CD4-positive, alpha-beta T cell treated with Interleukin-4 for 1 hour (primary cell): Measurements from ENCODE around the gene ANKRD18B.
A peak's percentile ranks its signal among the peaks of the same experiment; 100 is the strongest.
"Not testable (repeated sequence)": the region's sequence is repeated elsewhere in the genome, so short reads cannot be mapped to it uniquely, and the experiment has no call there.

Experiments used
- DNase-seq, 2 donors: peaks; one replicate each; pipeline ENCODE4 v3.0.0-alpha.2; 2020 to 2022

Gene ANKRD18B

DNA sequence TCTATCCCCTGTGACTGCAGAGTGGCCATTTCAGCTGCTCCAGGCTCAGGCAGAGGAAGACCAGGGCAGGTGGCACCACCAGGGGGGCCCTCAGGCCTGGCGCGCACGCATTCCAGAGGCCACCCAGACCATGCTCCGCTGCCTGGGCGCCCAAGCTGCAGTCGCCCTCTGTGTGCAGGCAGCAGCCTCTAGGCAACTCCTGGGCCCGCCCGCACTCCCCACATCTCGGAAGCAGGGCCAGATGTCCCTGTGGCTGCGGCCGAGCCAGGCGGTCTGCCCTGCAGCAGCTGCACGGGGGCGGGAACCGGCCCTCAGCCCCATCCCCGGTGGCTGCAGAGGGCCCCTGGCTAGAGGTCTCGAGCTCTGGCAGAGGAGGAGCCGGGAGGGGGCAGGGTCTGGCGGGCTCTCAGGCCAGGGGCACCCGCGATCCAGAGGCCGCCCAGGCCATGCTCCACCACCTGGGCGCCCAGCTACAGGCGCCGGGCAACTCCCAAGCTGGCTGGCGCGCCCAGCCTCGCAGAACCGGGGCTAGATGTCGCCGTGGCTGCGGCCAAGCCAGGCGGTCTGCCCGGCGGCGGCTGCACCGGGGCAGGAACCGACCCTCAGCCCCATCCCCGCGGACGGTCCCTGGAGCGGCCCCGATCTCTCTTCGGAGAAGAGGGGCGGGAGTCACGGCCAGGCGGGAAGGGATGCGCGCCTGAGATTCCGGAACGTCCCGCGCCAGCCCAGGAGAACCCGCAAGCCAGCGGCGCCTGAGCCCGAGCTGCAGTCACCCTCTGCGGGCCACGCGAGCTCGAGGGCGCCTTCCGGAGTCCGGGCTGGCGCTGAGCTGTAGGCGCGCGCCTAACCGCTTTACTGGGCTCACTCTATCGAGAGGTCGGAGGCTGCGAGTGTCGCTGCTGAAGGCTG is at the start of gene ANKRD18B:
ANKRD18B (plus strand) TSS at position 855 of the 909 bp plus-strand sequence. CDS start 239 bp downstream, outside the sequence.
- DNase-seq: peak in 1 of 2 donors; percentile 40

DNA sequence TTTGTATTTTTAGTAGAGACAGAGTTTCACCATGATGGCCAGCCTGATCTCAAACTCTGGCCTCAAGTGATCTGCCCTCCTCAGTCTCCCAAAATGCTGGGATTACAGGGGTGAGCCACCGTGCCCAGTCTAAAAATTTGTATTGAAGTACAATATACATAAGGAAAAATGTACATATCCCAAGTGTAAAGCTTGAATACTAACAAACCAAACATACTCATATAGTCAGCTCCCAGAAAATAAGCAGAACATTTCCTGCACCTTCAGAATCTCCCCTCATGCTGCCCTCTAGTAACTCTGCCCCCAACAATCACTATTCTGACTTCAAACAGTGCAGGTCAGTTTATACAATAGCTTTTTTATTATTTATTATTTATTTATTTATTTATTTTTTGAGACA is 48.7 kb upstream of the ANKRD18B start:
- DNase-seq: no peak

DNA sequence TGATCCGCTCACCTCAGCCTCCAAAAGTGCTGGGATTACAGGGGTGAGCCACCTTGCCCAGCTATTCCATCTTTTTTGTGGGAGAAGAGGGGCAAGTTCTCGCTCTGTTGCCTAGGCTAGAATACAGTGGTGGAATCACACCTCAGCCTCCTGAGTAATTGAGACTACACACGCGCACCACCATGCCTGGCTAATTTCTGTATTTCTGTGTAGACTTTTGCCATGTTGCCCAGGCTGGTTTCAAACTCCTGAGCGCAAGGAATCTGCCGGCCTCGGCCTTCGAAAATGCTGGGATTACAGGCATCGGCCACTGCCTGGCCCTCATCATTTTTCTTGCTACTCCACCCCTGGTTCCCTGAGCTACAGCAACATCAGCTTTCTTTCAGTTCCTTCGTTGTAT is 47.5 kb upstream of the ANKRD18B start:
- DNase-seq: no peak

DNA sequence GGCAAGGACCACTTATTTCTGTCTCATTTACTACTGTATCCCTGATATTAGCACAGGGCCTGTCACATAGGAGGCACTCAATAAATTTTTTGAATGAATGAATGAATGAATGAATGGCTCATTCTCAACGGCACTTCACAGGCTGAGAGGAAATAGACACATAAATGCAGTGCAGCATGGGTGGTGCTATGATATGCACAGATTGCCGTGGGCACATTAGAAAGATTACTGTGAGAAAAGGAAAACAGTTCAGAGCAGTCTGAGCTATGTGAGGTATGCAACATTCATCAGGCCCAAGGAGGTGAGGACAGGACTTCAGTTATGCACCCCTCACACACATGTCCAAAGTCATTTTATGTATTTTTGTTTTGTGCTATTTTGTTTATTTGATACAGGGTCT is 43.9 kb upstream of the ANKRD18B start:
- DNase-seq: no peak

DNA sequence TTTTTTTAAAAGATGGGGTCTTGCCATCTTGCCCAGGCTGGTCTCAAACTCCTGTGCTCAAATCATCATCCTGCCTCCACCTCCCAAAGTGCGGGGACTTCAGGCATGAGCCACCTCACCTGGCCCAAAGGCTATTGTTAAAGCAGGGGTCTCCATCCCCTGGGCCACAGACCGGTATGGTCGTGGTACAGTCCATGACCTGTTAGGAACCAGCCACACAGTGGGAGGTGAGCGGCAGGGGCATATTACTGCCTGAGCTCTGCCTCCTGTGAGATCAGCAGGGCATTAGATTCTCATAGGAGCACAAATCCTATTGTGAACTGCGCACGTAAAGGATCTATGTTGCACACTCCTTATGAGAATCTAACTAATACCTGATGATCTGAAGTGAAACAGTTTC is 43.1 kb upstream of the ANKRD18B start:
- DNase-seq: no peak

DNA sequence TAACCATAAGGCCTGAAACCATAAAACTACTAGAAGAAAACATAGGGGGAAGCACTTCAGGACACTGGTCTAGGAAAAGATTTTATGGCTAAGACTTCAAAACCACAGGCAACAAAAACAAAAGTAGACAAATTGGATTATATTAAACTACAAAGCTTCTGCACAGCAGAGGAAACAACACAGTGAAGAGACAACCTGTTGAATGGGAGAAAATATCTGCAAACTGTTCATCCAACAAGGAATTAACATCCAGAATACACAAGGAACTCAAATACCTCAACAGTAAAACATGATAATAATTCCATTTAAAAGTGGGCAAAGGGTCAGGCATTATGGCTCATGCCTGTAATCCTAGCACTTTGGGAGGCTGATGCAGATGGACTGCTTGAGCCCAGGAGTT is 38.7 kb upstream of the ANKRD18B start:
- DNase-seq: not testable (repeated sequence)

DNA sequence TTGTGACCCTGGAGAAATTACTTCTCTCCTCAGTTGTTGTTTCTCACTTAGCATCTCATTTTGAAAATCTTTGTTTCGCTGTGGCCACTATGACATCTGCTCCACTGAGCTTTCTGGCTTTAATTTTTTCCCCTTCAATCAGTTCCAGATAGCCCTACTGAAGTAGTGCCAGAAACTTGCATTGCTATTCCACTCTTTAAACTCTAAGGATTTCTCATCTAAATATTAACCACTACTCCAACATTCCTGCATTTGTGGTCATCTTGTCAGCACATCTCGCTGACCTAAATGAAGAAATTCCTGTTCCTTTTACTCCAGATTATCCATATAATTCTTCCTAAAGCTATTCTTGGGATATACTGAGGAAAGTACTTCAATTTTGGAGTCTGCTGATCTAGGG is 35.0 kb upstream of the ANKRD18B start:
- no peak for DNase-seq

DNA sequence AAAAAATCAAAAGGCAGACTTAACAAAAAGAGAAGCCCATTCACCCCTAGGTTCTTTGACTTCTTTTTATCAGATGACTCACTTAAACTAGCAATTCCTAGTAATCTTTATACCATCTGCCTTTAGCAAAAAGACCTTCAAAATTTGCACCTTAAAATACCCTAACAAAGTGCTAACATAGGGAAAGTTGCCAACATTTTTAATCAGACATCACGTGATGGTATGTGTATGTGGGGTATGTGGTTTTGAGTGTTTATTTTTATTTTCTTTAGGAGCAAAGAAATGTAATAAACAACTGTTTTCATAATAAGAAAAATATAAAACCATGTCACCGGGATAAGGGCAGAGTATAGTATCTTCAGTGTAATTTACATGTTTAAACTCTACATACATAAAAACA is 30.2 kb upstream of the ANKRD18B start:
- not testable (repeated sequence) for DNase-seq

DNA sequence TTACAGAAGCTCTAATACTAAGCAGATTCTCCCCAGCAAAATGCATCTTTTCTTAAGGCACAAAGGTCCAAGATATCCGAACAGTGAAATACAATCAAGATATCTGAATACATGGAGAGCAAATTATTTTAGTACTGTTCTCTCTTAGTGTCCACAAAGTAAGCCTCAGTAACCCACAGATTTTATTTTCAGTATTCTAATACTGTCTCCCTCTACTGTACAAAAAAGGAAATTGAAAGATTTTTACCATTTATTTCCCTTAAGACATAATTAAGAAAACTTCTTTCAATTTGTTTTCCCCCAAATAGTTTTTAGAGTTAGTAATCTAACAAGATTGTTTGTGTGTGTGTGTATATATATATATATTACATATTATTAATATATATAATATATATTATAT is 25.7 kb upstream of the ANKRD18B start:
- DNase-seq: peak in 1 of 2 donors; percentile 28

DNA sequence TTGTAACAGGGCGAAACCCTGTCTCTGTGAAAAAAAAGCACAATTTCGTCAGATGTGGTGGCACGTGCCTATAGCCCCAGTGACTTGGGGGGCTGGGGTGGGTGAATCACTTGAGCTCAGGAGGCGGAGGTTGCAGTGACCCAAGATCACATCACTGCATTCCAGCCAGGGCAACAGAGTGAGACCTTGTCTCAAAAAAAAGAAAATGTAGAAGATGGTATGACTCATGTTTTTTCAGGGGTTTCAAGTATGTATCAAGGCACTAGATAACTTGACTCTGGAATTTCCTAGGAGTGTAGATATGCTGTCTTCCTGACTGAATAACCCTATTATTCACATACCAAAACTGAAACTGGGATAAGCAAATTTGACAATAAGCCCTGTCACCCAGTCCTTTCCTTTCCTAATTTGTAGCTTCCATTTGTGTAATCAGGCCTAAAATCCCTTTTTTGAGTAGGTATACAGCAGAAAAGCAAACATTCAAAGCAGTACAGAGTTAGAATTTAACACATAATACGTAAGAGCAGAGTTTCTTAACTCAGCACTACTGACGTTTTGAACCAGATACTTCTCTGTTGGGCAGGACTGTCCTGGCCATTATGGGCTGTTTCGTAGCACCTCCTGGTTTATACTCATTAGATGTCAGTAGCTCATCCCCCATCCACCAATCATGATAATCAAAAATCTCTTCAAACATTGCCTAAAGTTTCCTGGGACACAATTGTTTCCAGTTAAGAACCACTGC is 17.3 kb upstream of the ANKRD18B start:
- DNase-seq: no peak

DNA sequence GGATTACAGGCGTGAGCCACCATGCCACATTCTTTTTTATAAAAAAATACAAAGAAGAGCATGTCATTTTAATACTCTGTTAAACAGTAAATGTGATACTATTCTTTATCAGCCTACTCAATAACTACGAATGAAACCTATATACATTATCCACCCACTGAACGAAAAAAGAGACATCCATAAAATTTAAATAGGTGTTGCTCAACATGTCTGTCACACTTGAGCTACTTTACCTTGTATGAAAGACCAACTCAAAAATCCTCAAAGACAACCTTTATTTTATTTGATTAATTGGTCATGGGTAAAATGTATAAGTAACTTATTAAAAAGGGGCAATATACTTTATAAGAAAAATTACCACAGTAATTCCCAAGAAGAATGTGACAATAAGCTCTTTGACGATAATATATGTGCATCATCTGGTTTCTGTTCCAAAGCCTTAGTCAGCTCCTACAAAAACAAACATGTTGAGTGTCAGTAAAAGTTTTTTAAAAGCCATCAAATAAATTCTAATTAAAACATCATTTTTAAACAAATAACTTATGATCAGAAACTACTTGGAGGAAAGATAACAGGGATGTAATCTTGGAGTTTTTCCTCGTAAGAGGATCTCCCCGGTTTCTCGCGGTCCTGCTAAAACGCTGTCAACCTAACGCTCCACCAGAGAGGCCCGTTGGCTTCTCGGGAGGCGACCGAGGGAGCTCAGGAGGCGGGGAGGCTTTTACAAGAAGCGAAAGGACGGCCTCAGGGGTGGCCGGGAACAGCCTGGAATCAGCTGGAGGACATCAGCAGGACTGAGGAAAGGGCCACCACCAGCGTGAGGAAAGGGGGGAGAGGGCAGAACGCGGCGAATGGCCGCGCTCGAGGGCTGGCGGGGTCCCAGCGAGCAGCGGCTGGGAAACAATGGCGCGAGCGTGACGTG is 13.5 kb upstream of the ANKRD18B start:
- DNase-seq: peak in 1 of 2 donors; percentile 36

DNA sequence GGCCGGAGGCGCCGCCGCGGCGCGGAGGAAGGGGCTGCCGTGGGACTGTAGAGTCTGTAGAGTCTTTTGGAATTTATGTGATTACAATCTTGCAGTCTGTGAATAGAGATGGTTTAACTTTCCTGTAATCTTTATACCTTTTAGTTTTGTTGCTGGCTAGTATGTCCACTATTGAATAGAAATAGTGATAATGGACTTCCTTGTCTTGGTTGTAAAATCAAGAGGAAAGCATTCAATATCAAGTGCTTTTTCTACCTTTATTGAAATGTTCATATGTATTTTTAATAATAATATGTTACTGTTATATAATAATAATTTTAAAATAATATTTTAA is 12.9 kb upstream of the ANKRD18B start:
- not testable (repeated sequence) for DNase-seq

DNA sequence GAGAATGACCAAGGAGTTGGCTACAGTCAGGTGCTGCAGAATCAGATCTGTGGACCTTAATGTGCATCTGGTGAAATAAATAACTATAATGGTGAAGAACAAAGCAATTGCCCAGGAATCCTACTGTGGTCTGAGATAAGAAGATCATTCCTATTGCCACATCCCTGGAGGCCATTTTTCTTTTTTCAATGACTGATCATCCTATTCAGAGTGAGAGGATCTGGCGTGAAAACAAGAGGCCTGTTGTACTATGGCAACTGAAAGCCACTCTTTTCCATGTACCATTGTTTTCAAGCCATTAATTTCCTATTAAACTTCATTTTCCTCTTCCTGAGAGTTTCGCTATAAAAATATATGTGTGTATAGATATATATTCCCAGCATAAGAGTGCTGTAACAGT is 11.5 kb upstream of the ANKRD18B start:
- DNase-seq: not testable (repeated sequence)

DNA sequence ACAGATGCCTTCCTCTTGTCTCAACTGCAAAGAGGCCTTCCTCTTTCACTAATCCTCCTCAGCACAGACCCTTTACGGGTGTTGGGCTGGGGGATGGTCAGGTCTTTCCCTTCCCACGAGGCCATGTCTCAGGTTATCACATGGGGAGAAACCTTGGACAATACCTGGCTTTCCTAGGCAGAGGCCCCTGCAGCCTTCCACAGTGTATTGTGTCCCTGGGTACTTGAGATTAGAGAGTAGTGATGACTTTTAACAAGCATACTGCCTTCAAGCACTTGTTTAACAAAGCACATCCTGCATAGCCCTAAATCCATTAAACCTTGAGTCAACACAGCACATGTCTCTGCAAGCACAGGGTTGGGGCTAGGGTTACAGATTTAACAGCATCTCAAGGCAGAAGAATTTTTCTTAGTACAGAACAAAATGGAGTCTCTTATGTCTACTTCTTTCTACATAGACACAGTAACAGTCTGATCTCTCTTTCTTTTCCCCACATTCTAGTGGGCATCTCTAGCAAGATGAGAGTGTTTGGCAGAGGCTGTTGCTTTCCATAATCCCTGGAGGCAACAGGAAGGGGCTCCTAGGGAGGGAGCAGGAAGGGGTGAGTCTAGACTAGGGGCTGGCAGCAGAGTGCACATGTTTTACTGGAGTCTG is 8.6 kb upstream of the ANKRD18B start:
- DNase-seq: not testable (repeated sequence)

DNA sequence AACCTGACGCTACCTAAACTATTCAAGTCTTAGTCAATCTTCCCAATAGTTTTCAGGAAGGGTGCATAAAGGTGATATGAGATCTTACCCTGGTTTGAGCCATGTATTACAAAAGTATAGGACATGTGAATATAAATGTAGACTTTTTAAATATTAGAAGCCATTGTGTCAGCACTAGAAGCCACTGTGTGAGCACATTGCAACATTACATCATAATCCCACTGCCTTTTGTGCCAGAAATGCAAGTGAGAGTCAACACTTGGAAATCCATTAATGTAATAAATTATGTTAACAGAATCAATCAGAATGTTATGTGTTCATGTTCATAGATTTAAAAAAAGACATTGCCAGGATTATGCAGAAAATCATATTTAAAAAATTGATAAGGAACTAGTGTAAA is 7.7 kb upstream of the ANKRD18B start:
- not testable (repeated sequence) for DNase-seq

DNA sequence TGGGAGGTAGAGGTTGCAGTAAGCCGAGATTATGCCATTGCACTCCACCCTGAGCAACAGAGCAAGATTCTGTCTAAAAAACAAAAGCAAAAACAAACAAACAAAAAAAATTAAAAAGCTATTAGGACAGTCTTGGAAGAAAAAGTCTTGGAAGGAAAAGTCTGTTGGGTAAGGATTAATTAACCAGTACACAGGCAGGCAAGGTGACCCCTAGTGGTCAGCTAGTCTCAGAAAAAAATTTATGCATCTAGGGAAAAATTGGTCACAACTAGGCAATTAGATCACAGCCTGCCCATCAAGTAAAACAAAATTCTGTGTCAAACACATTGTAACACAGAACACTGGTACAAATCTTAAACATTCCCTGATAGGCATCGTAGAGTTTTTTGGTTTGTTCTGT is 6.7 kb upstream of the ANKRD18B start:
- DNase-seq: peak in 1 of 2 donors; percentile 28

DNA sequence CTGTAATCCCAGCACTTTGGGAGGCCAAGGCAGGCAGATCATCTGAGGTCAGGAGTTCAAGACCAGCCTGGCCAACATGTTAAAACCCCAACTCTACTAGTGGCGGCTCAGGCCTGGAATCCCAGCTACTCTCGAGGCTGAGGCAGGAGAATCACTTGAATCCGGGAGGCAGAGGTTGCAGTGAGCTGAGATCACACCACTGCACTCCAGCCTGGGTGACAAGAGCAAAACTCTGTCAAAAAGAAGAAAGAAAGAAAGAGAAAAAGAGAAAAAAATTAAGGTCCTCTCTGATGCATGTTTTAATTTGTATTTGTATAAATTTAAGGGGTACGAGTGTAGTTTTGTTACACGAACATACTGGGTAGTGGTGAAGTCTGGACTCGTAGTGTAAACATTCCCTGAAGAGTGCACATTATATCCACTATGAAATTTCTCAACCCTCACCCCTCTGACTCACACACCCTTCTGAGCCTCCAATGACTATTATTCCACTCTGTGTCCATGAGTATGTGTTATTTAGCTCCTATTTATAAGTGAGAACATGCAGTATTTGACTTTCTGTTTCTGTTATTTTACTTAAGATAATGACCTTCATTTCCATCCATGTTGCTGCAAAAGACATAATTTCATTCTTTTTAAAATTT is 6.0 kb upstream of the ANKRD18B start:
- DNase-seq: not testable (repeated sequence)

DNA sequence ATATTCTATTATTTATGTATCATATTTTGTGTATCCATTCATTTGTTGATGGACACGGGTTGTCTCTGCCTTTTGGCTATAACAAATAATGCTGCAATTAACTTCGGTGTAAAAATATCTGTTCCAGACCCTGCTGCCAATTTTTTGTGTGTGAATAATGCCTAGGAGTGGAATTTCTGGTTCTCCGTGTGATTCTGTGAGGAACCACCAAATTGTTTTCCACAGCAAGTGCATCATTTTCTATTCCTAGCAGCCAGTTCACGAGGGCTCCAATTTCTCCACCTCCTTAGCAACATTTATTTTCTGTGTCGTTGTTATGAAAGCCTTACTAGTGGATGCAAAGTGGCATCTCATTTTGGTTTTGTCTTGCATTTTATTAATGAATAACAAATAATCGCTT is 2.2 kb upstream of the ANKRD18B start:
- DNase-seq: not testable (repeated sequence)

DNA sequence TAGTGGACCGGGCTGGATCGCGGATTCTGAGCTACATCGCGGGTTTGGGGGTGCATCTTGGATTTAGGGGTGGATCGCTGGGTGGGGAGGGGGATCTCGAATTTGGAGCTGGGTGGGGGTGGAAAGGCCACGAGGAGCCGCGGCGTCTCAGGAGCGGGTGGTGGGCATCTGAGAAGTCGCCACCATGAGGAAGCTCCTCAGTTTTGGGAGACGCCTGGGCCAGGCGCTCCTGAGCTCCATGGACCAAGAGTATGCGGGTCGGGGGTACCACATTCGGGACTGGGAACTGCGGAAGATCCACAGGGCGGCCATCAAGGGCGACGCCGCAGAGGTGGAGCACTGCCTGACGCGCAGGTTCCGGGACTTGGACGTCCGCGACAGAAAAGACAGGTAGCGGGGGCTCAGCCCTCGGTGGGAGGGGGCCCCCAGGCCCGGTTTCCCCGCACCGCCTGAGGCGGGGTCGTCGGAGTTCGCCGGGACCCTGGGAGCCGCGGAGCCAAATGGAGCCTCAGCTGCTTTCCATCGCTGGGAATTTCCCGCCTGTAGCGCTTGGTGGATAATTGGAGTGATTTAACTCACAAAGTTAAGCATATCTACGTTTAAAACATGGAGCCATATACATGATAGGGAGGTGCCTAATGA is 376 bp downstream of the ANKRD18B start:
- no peak for DNase-seq

DNA sequence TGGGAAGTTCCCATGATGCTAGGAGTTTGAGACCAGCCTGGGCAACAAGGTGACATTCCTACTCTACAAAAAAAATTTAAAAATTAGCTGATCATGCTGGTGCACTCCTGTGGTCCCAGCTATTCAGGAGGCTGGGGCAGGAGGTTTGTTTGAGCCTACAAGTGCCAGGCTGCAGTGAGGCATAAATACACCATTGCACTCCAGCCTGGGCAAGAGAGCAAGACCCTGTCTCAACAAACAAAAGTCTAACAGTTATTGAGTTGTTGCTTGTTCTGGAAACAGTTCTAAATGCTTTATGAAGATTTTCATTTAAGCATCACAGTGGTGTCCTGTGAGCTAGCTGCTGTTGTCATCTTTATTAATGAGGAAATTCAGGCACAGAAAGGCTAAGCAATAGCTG is 4.0 kb downstream of the ANKRD18B start:
- DNase-seq: not testable (repeated sequence)

DNA sequence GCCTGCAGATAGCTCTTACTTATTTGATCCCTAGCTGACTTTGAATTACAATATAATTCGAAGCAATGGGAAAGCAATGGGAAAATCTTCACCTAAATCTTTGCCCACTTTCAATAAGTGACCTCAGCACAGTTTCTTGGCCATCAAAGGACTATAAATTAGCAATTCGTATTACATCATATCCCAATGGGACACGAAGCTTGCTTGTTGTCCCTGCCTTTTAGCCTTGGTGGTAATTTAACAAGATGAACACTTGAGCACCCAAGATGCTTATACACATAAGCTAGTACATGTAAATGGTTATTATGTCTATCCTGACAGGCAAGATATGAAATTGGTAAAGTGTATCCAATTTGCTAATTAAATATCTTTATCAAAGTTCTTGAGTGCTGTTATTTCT is 9.9 kb downstream of the ANKRD18B start:
- not testable (repeated sequence) for DNase-seq
